Measurements from ENCODE around the gene MGRN1.

MGRN1 gene

DNA sequence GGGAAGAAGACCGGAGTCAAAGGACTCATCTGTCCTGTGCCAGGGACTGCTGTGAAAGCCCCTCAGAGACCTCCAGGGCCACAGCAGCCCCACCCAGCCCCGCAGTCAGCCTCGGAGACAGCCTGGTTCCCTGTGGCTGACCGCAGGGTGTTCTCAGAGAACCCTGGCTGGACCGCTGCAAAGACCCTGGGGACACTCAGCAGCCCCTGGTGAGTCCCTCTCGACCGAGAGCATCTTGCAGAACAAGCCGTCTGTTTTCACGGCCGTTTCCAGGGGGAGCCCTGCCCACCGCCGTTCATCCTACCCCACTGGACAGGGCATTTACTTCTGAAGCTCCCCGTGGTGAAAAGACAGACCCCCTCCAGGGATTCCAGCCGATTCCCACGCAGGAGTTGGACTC, 20.2 kb upstream of the MGRN1 start:
- no peak for DNase-seq (ENCODE audit: low read depth)

DNA sequence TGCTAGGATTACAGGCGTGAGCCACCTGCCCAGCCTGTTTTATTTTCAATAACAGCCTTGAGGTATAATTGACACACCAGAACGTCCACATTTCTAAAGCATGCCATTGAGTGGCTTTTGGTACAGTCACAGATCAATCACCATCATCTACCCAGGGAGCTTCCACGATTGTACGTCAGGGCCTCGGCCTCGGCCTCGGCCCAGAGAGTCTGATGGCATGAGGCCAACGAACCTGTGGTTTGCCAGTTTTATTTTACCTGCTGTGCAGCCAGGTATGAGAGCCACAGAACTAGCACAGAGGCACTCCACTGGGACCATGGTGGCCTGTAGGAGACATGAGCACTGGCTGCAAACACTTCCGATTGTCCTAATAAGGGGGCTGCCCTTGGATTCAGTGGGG, 18.3 kb upstream of the MGRN1 start:
- DNase-seq (ENCODE audit: low read depth) = no peak

DNA sequence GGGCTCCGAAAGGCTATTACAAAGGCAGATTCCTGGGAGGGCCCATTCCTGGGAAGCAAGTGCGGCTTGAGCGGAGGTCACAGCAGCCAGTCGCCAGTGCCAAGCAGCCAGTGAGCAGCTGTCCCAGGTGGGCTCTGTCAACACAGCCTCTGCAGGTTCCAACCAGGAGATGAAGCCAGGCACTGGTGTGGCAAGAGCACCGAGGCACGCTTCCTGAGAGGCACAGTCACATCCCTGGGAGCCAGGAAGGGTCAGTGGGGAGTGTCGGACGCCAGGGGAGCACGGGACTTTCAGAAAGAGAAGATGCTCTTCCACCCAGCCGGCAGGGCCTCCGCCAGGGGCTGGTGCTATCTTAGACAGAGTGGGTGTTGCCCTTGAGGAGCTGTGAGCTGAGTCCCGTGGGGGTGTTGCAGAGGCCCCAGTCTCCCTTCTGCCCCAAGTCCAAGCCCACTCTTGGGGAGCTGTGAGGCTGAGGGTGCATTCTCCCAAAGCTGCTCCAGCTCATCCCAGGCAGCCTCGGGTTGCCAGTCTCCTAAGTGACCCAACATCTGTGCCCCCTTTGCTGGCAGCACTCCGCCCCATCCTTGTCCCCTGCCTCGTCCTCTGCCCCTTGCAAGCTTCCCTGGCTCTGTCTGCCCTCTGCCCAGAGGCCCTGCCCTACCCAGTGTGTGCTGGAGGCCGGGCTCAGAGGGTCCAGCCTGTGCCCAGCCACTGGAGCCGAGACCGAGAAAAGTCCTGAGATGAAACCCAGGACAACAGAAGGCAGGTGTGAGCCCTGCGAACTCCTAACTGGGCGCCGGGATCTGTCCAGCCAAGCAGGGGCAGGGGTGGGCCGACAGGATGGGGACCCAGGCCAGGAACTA, 16.6 kb upstream of the MGRN1 start:
- no peak for DNase-seq (ENCODE audit: low read depth)

DNA sequence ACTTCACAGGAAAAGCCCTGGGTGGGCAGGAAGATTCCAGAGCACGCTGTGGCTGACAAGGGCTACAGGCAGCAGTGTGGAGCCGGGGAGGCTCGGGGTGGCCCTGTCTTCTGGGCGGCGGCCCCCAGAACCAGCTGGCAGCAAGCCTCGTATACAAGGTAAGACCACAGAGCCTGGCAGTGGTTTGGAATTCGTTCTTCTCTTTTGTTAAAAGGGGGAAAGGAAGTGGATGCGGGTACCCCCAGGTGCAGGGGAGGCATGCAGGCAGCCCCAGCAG, 16.0 kb upstream of the MGRN1 start:
- no peak for DNase-seq (ENCODE audit: low read depth)

DNA sequence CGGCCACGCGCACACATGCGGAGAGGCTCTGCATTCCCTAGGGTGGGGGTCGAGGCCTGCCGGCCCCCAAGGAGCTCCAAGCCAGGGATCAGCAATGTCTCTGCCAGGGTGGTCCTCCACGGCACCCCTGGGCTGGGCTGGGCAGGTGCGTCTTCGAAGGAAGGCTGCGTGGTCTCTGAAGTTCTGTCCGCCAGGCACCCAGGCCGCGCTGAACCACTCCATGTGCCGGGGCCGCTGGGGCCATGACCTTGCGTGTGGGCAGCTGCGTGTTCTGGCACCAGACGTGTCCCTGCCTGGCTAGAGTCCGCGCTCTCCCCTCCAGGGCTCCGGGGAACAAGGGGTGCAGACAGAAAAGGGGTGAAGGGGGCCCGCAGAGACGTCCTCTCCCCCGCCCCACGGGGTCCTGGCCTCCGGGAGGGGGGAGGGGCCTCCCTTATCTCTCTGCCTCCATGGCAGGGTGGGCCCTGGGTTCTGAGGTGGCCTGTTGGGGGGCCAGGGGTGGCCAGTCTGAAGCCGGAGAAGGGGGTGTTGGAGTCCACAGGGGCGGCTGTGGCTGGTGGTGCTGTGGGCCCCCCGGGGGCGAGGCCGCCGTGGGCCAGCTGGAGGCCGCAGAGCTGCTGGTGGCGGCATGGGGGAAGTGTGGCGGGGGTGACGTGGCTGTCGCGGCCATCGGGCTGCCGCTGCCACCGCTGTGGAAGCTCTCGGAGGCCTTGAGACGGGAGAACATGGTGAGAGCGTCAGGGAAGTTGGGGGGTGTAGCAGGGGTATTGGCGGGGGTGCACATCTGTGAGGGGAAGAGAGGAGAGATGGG, 15.2 kb upstream of the MGRN1 start:
- DNase-seq (ENCODE audit: low read depth) = no peak

DNA sequence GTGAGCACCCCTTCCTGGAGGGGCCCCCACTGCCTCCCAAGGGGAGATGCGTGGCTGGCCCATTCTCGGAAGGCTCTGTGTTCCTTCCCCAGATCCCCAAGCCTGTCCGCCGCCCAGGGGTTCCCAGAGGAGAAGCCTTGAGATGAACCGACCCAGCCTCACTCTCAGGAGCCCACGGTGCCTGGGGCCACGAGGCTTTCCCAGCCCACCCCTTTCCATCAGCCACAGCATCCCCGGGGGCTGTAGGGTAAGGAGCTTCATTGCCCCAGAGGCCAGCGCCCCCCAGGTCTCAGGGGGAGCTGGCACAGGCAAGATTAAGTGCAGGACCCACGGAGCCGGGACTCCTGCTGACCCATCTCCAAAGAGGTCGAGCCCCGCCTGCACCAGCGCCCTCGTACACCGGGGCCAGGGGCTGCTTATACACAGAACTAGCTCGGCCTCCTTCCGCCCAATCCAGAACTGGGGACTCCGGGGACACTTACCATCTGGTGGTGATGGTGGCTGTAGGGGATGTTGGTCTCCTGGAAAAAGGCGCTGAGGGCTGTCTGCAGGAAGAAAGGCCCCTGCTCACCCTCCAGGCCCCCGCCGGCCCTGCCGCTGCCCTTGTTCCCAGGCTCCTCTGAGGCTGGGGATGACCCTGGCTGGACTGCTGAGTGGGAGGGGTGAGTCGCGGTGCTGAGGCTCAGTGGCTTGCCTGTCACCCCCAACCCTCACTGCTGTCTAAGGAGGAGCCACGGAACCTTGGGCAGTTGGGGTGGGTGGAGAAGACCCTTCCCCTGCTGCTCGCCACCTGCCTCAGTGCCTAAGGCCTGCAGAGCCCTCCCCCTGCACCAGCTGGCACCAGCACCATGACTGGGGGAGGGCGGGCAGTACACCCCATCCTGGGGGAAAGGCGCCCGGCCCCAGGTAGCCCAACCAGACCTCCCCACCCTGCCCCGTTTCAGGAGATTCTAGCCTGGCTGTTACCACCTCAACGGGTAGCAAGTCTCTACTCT, 14.3 kb upstream of the MGRN1 start:
- DNase-seq (ENCODE audit: low read depth) = no peak

DNA sequence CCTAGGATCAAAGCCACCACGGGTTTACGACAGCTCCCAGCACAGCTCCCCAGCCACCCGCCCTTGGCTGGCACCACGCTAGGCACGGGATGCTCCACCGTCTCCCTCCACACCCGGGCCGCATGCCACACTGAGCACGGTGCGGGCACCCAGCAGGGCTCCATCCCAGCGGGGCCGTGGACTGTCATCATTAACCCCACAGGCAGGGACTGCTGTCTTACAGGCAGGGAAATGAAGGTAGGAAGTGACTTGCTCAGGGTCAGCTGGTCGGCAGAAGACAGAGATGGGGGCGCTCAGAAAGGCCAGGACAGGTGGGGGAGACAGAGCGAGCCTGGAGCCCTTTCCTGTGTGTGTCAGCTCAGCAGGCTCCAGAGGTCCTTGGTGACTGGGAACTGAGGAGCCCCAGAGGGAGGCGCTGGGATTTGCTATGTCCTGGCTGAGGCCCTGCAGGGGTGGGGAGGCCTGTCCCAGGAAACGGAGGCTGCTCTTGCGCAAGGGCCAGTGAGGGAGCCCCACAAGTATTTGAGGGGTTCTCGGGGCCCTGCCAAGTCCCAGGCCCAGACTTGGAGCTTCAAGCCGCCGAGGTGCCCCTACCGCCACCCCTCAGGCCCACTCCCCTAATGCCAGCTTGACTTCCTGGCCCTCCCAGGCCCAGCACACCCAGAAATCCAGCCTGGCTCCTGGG, 13.1 kb upstream of the MGRN1 start:
- no peak for DNase-seq (ENCODE audit: low read depth)

DNA sequence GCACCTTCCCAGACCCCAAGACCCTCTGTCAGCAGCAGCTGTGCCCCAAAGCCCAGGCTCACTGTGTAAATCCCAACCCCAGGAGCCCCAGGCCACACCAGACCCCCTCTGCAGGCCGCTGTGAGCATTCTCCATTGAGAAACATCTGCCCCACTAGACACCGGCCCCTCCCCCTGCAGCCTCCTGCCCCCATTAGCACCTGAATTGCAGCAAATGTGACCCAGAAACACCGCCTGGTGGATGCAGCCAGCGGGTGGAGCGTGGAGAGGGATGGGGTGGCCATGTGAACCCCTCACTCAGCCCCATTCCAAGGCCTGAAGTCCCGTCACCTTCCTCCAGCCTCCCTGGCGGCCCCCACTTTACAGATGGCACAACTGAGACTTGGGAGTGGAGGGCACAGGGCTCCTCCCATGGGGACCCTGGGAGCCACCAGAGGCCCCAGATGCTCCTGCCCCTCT, 12.1 kb upstream of the MGRN1 start:
- no peak for DNase-seq (ENCODE audit: low read depth)

DNA sequence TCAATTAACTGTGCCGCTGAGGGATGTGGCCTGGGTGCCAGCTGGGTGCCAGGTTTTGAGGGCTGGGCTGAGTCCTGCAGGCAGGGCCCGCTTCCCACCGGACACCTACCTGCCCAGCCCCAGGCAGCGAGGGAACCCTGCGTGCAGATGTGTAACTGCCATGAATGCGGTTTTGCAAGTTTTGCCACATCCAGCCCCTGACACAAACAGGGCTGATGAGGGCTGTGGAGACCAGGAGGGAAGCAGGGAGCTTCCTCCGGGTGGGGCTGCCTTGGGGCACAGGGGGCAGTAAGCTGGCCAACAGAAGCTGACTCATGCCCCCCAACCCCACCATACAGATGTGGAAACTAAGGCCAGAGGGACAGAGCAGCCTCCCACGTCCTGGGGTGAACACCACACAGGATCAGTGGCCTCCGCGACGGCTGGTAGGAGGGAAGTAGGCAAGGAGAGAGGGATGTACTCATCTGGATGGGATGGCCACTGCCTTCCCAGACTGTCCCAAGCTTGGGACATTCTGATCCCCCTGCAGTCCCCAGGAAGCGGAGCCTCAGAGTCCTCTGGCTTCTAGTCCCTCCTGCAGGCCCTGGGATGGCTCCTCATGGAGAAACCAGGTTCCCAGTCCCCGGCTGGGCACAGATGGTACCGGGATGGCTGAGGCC, 11.5 kb upstream of the MGRN1 start:
- DNase-seq (ENCODE audit: low read depth) = no peak

DNA sequence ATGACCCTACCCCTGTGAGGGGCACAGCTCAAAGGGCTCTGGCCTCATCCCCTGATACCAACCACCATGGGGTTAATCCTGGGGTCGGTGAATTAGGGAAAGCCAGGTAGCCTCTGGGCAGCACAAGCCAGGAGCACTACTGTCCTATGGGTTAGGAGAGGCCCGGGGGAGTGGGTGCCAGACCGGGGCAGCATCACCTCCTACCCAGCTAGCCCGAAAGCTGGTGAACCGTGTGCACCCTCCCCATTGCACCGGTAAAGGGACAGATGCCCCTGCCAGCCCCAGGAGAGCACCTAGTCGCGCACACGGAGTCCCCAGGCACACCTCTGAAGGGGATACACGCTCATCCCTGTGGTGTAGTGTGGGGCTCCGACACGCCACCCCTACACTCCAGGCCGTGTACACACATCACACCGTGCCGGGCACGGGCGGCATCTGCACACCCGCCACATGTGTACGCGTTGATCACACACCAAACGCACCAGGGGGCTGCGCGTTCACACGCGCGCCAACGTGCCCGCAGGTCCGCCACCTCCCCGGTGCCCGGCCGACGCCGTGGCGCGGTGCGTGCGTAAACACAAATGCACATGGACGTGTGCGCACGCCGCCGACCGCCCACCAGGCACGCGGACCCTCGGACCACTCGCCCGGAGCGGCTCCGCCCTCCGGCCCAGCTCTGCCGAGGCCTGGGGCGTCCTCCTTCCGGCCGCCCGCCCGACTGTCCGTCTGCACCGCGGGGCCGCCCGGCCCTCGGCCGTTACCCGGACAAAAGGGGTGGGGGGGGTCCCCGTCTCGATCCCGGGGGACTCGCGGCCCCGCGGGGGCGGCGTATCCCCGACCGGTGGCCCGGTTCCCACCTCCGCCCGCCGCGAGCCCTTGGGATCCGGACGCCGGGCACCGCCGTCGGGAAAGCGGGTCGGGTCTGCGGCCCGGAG, 10.7 kb upstream of the MGRN1 start:
- DNase-seq (ENCODE audit: low read depth) = no peak

DNA sequence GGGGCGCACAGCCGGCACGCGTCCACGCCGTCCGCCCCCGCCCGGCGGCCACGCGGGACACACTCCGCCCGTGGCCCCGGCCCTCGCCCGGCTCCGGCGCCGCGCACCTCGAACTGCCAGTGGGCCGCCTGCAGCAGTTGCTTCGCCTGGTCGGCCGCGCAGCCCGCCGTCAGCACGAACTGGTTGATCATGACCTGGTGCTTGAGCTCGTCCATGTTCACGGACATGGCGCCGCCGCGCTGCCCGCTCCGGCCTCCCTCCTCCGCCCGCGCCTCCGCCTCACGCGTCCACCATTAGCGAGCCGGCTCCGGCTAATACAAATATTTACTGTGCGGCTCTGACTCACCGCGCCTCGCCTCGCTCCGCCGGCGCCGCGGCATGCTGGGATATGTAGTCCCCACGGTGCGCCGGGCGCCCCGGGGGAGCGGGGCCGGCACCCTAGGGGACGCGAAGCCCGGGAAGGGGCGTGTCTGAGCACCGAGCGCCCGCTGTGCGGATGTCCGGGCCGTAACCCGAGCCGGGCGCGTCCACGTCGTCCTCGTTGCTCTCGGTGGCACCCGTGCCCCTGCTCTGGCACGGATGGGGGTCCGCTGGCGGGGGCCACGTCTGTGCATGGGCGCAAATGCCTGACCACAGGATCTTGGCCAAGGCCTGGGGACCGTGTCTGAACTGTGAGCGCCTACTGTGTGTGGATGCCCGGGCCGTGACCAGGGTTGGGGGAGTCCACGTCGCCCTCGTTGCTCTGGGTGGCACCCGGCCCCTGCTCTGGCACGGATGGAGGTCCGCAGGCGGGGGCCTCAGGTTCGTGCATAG, 9.8 kb upstream of the MGRN1 start, which contains the start of gene UBALD1:
Gene UBALD1 (minus strand): TSS at position 318 of the 813 bp plus-strand sequence. CDS start 91 bp downstream, at position 227.
- peak; percentile 71 for DNase-seq (ENCODE audit: low read depth)

DNA sequence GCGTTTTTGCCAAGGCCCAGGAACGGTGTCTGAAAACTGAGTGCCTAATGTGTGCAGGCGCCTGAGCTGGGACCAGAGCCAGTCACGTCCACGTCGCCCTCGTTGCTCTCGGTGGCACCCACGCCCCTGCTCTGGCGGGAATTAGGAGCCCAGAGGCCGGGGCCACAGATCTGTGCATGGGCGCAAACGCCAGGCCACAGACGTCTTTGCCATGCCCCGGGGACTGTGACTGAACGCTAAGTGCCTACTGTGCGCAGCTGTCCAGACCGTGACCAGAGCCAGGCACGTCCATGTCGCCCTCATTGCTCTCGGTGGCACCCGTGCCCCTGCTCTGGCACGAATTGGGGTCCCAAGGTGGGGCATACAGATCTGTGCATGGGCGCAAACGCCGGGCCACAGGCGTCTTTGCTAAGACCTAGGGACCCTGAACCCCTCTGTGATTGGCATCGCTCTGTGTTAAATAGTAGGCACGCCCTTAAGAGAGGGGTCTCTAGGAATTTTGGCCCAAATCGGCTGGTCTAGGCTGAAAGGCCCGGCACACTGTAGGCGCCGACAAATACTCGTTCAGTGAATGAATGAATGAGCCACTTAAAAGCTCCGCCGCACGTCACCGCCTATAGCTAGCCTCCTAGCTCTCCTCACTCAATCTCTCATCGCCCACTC, 9.1 kb upstream of the MGRN1 start:
- no peak for DNase-seq (ENCODE audit: low read depth)

DNA sequence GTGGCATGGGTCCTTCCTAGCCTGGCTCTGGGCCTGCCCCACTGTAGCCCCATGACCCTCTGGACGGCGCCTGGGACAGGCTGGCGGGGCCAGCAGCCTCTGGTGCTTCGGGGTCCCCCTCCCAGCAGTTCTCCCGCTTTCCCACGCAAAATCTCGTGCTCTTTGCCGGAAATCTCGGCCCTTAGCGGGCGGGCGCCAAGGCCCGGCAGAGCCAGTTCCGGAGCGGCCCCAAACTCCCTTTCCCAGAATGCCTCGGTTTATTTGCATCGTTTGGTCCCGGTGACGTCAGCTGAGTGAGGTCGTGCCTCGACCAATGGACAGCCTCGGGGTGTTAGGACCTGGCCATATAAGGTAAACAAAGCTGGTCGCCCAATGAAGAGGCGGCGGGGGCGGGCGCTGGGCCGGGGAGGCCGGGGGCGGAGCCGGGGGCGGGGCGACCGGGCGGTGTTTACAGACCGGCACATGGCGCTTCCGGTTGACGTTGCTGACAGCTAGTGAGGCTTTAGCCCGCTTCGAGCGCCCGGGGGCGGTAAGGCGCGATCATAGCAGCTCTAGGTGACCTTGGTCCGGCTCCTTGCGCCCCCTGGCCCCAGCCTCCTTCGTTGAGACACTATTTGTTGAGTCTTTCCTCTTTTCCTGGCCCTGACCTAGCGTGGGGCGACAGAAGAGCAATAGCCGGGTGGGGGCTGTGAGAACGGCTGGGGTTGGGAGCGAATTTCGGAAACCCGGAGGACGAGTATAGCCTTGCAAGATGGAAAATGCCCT, 8.4 kb upstream of the MGRN1 start:
- DNase-seq (ENCODE audit: low read depth) = peak; percentile 100

DNA sequence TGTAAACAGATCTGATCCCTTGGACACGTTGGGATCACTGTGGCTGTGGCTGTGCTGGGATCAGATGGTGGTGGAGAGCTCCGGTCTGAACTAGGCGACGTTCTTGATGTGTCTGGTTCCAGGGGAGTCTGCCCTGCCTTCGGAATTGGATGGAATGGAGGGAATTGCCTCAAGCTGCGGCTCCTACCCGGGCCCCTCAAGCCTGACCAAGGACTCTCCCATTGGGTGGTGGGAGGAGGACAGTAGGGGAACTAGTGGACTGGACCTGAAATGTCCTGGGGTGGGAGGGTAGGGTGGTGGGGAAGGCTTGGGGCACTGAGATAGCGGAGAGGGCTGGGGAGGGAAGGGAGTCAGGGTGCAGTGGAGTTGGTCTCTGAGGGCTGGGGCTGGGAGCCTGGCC, 6.7 kb upstream of the MGRN1 start:
- DNase-seq (ENCODE audit: low read depth) = no peak

DNA sequence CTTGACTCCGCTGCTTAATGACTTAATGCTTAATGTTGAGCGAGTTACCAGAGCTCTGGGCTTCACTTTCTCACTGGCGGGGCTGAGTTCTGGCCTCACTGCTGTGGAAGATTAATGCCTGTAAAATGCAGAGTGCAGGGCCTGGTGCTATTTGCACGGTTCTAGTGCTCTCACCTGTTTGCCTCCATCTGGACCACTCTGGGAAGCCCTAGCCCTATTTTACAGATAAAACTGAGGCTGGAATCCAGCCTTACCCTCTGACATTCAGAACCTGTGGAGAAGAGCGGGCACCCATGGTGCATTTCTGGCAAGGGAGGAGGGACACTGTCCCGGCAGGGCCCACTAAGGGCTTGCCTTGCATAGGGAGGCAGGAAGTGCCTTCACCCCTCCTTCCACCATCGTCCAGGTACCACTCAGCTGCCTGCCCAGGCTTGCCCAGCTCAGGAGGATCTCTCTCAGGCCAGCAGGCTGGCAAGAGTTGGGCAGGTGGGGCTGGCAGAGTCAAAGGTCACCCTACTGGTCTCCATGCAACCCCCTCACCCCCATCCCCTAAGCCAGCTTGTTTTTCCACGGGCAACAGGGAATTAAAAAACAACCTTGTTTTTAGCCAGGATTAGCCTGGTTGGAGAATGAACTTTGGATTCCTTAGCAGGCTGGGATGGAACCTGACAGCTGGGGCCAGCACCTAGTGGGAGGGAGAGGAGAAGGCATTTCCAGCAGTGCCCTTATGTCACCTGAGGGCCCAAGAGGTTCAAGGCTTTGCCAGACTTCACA, 5.8 kb upstream of the MGRN1 start:
- no peak for DNase-seq (ENCODE audit: low read depth)

DNA sequence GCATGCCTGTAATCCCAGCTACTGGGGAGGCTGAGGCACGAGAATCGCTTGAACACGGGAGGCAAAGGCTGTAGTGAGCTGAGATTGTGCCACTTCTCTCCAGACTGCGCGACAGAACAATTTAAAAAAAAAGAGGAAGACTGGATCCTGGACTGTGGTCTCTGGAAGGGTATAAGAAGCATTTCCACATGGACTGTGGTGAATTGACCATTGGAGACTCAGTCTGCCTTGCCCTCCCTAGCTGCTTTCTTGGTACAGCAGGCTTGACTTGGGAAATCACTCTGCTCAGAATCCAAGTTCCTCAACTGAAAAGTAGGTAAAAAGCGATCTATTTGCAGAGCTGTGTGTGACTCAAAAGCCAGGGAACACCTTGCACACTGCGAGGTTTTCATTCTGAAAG, 1.0 kb upstream of the MGRN1 start:
- no peak for DNase-seq (ENCODE audit: low read depth)

All from GM04504 (cell line).